K562 (cell line): ENCODE measurements around the gene RASGRP1. TPM values are rescaled to one million over a fixed set of nuclear protein-coding genes. Genes with fewer than 3 reads are reported as not detected.

Source experiments
- ATAC-seq: fragments of 200-7000 bp; cut with Tn5 transposase; 3 replicates; pipeline ENCODE4 v1.9.1; 2020; ENCODE audit warnings: moderate library complexity
- BruUV-seq: library from RNA; stranded (reverse); fragments of 400-500 nt; replicated peaks from 2 replicates; lab custom pipeline; 2021; lab: Mats Ljungman, UMichigan
- CTCF ChIA-PET: fragments of 300-600 bp; formaldehyde crosslinking; extraction: SDS; loops from one replicate; lab custom pipeline; 2021; ENCODE audit warnings: low intra/inter-chr PET ratio; lab: Yijun Ruan, JAX
- POLR2A ChIA-PET: fragments of 300-600, 350-650 bp; sonication (Branson Sonifier 250); formaldehyde crosslinking; extraction: SDS; loops from one replicate; lab custom pipeline; 2021; ENCODE audit warnings: antibody characterized with exemption, inconsistent platforms; lab: Yijun Ruan, JAX
- DNase-seq, 4 experiments: peaks; one replicate each; pipeline versions ENCODE4 v3.0.0 to v3.0.0-alpha.2; 2011 to 2018; ENCODE audit warnings: low spot score in 3 of 4, mixed read lengths in 3 of 4; ENCODE audit errors: extremely low read depth in 1 of 4
- FAIRE-seq: peaks from 2 replicates; lab custom pipeline; 2011; peaks lifted over from hg19 to GRCh38; lab: Jason Lieb, UNC
- H2AFZ ChIP-seq: 2 replicates; pipeline ENCODE4 v1.6.0; 2011; ENCODE audit warnings: low read depth, low read length, control low read depth, inconsistent platforms
- H3K27ac ChIP-seq: fragments of 200-600 bp; 3 replicates; pipeline ENCODE4 v1.8.0; 2011; ENCODE audit warnings: low read depth, mild to moderate bottlenecking, control low read depth, inconsistent platforms, low read length, moderate library complexity, mixed read lengths; ENCODE audit errors: extremely low read depth
- H3K27me3 ChIP-seq, 2 experiments: fragments of 300-600 bp in 1 of 2; 2 replicates in 1 of 2; 3 replicates in 1 of 2; pipeline versions ENCODE4 v1.6.0 to v1.8.0; 2011; ENCODE audit warnings: inconsistent platforms in 2 of 2, low read length in 2 of 2, mild to moderate bottlenecking in 1 of 2, mixed read lengths in 1 of 2, moderate library complexity in 1 of 2; ENCODE audit not compliant: control insufficient read depth in 2 of 2, insufficient read depth in 2 of 2
- H3K36me3 ChIP-seq: fragments of 300-600 bp; 3 replicates; pipeline ENCODE4 v1.8.0; 2011; ENCODE audit warnings: mild to moderate bottlenecking, low read length, inconsistent platforms; ENCODE audit not compliant: control insufficient read depth, insufficient read depth
- H3K4me1 ChIP-seq, 2 experiments: fragments of 200-600 bp in 1 of 2; replicated peaks in 1 of 2; 2 replicates in 1 of 2; 3 replicates in 1 of 2; pipeline versions ENCODE4 v1.5.1 to v1.8.0; 2011; ENCODE audit warnings: inconsistent platforms in 2 of 2, low read length in 2 of 2, mild to moderate bottlenecking in 1 of 2, mixed read lengths in 1 of 2, moderate library complexity in 1 of 2; ENCODE audit not compliant: control insufficient read depth in 2 of 2, insufficient read depth in 2 of 2
- H3K4me2 ChIP-seq: 2 replicates; pipeline ENCODE4 v1.6.1; 2011; ENCODE audit warnings: low read length, control low read depth, inconsistent platforms, mixed read lengths; ENCODE audit not compliant: insufficient read depth
- H3K4me3 ChIP-seq: fragments of 200-600 bp; sonication (generic), shearing (Covaris generic); 2 replicates; pipeline ENCODE4 v1.5.1; 2016; ENCODE audit warnings: control low read depth, inconsistent platforms
- H3K79me2 ChIP-seq: fragments of 200-600 bp; 3 replicates; pipeline ENCODE4 v1.8.0; 2011; ENCODE audit warnings: low read length, inconsistent platforms; ENCODE audit not compliant: control insufficient read depth, insufficient read depth
- H3K9ac ChIP-seq, 2 experiments: 2 replicates each; pipeline versions ENCODE4 v1.6.0 to v1.6.1; 2011; ENCODE audit warnings: low read depth in 2 of 2, low read length in 2 of 2, control low read depth in 1 of 2, inconsistent platforms in 1 of 2, mild to moderate bottlenecking in 1 of 2, mixed read lengths in 1 of 2; ENCODE audit not compliant: insufficient read depth in 1 of 2
- H3K9me1 ChIP-seq: one replicate; pipeline ENCODE4 v1.6.0; 2011; ENCODE audit warnings: inconsistent platforms, mild to moderate bottlenecking, low read length, moderate library complexity; ENCODE audit not compliant: control insufficient read depth, insufficient read depth
- H3K9me3 ChIP-seq: replicated peaks from 2 replicates; pipeline ENCODE4 v1.5.1; 2011; ENCODE audit warnings: low read depth, low read length, inconsistent platforms; ENCODE audit not compliant: control insufficient read depth, insufficient read depth
- H4K20me1 ChIP-seq: replicated peaks from 2 replicates; pipeline ENCODE4 v1.6.1; 2011; ENCODE audit warnings: low read length, inconsistent platforms, mixed read lengths; ENCODE audit not compliant: control insufficient read depth, insufficient read depth
- EZH2 ChIP-seq: IDR thresholded peaks from 2 replicates; pipeline ENCODE4 v1.6.1; 2012; ENCODE audit warnings: low read depth, mild to moderate bottlenecking, inconsistent platforms, low read length, borderline replicate concordance
- GTF2E2 ChIP-seq: fragments of 200-800 bp; sonication (Bioruptor generic); IDR thresholded peaks from 2 replicates; pipeline ENCODE4 v1.6.1; 2016; ENCODE audit warnings: missing genetic modification characterization, missing compliant biosample characterization
- MEF2D ChIP-seq: conservative IDR thresholded peaks from 2 replicates; pipeline ENCODE4 v1.6.1; 2016; ENCODE audit warnings: low read depth, missing genetic modification characterization, missing compliant biosample characterization
- ZNF217 ChIP-seq: sonication (generic); formaldehyde crosslinking; IDR thresholded peaks from 2 replicates; pipeline ENCODE4 v1.8.0; 2022; ENCODE audit warnings: mild to moderate bottlenecking, missing genetic modification reagents
- ZNF282 ChIP-seq: sonication (generic); formaldehyde crosslinking; IDR thresholded peaks from 2 replicates; pipeline ENCODE4 v1.8.1; 2023; ENCODE audit warnings: missing genetic modification reagents
- WGBS: fragments of 100-300 bp; shearing (Covaris generic); methylation state at CpG from one replicate; pipeline ENCODE4 v1.1.6; 2016; ENCODE audit warnings: low coverage, mixed read lengths; ENCODE audit not compliant: insufficient coverage; ENCODE audit errors: missing lambda C conversion rate; 5-methylcytosine and 5-hydroxymethylcytosine counted together
- in situ Hi-C: fragments of 300-500 bp; cut with MboI; formaldehyde crosslinking; loops from 4 replicates; pipeline ENCODE4 v1.15.0; 2018; ENCODE audit warnings: inconsistent platforms, mixed read lengths
- intact Hi-C: fragments of 100-400 bp; cut with micrococcal nuclease; formaldehyde crosslinking; loops from 2 replicates; pipeline ENCODE4 v1.14.2; 2022
- polyA plus RNA-seq, 8 experiments: library from polyadenylated mRNA; depleted of rRNA in 4 of 8; stranded (reverse) in 5 of 8; unstranded in 3 of 8; fragments of >200 nt; fragmentation: Nextera tagmentation in 2 of 8; fragmentation: Illumina TruSeq in 1 of 8; extraction: Ambion mirVana in 2 of 8; extraction: Trizol in 1 of 8; gene quantifications; 2 replicates each; pipeline versions ENCODE4 v1.2.1 to v1.2.3, GENCODE V29; 2011 to 2014; ENCODE audit warnings: inconsistent platforms in 1 of 8, missing spikeins in 1 of 8
- total RNA-seq, 7 experiments: library from RNA; depleted of rRNA in 6 of 7; stranded (reverse); fragments of >200 nt in 6 of 7; fragmentation: Illumina TruSeq in 2 of 7; extraction: Trizol in 2 of 7; gene quantifications; 2 replicates each; pipeline versions ENCODE4 v1.2.1 to v1.2.3, GENCODE V29; 2011 to 2021; ENCODE audit warnings: low replicate concordance in 1 of 7
- TF ChIP-seq, protein P1 (sequence below): sonication (generic); formaldehyde crosslinking; IDR thresholded peaks from 2 replicates; pipeline ENCODE4 v1.8.1; 2023; ENCODE audit warnings: mild to moderate bottlenecking, missing genetic modification reagents
- TF ChIP-seq, protein P2 (sequence below): fragments of 450-650 bp; IDR thresholded peaks from 2 replicates; pipeline ENCODE4 v1.7.0; 2016; ENCODE audit warnings: borderline replicate concordance
- TF ChIP-seq, protein P3 (sequence below): fragments of 450-650 bp; IDR thresholded peaks from 2 replicates; pipeline ENCODE4 v1.6.1; 2017; ENCODE audit warnings: antibody characterized with exemption

RASGRP1 gene
- total and polyA plus RNA-seq, 9 of the 15 experiments (the other 6 are each of a cell fraction or from before 2014, with no cell fraction given) = 0.14 to 0.72 (median 0.31) TPM

- no peaks in the 10 kb centered on the region for H3K36me3 ChIP-seq
- no peak for ATAC-seq
- no TSS peak for BruUV-seq
- no peaks in the 10 kb centered on the region for H3K9me1 ChIP-seq
- 32% methylated on average over 3 of the region's 3 CpGs for WGBS
- TF ChIP-seq, protein P1, sequence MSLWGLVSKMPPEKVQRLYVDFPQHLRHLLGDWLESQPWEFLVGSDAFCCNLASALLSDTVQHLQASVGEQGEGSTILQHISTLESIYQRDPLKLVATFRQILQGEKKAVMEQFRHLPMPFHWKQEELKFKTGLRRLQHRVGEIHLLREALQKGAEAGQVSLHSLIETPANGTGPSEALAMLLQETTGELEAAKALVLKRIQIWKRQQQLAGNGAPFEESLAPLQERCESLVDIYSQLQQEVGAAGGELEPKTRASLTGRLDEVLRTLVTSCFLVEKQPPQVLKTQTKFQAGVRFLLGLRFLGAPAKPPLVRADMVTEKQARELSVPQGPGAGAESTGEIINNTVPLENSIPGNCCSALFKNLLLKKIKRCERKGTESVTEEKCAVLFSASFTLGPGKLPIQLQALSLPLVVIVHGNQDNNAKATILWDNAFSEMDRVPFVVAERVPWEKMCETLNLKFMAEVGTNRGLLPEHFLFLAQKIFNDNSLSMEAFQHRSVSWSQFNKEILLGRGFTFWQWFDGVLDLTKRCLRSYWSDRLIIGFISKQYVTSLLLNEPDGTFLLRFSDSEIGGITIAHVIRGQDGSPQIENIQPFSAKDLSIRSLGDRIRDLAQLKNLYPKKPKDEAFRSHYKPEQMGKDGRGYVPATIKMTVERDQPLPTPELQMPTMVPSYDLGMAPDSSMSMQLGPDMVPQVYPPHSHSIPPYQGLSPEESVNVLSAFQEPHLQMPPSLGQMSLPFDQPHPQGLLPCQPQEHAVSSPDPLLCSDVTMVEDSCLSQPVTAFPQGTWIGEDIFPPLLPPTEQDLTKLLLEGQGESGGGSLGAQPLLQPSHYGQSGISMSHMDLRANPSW (CRISPR knock-in tag) = no peak
- TF ChIP-seq EZH2 (no peak), ZNF282 (CRISPR knock-in tag) (no peak), ZNF217 (CRISPR knock-in tag) (no peak), MEF2D (no peak), GTF2E2 (tag) (no peak)
- TF ChIP-seq, protein P2, sequence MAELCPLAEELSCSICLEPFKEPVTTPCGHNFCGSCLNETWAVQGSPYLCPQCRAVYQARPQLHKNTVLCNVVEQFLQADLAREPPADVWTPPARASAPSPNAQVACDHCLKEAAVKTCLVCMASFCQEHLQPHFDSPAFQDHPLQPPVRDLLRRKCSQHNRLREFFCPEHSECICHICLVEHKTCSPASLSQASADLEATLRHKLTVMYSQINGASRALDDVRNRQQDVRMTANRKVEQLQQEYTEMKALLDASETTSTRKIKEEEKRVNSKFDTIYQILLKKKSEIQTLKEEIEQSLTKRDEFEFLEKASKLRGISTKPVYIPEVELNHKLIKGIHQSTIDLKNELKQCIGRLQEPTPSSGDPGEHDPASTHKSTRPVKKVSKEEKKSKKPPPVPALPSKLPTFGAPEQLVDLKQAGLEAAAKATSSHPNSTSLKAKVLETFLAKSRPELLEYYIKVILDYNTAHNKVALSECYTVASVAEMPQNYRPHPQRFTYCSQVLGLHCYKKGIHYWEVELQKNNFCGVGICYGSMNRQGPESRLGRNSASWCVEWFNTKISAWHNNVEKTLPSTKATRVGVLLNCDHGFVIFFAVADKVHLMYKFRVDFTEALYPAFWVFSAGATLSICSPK = no peak
- TF ChIP-seq, protein P3, sequence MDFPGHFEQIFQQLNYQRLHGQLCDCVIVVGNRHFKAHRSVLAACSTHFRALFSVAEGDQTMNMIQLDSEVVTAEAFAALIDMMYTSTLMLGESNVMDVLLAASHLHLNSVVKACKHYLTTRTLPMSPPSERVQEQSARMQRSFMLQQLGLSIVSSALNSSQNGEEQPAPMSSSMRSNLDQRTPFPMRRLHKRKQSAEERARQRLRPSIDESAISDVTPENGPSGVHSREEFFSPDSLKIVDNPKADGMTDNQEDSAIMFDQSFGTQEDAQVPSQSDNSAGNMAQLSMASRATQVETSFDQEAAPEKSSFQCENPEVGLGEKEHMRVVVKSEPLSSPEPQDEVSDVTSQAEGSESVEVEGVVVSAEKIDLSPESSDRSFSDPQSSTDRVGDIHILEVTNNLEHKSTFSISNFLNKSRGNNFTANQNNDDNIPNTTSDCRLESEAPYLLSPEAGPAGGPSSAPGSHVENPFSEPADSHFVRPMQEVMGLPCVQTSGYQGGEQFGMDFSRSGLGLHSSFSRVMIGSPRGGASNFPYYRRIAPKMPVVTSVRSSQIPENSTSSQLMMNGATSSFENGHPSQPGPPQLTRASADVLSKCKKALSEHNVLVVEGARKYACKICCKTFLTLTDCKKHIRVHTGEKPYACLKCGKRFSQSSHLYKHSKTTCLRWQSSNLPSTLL = no peak
- TF ChIP-seq, all 486 proteins: peak for 0
- H3K4me3 ChIP-seq = no peak overlapping the region
- no peaks in the 10 kb centered on the region for H3K79me2 ChIP-seq
- FAIRE-seq (no peak), DNase-seq (no peak)
- no peak overlapping the region for H3K4me2 ChIP-seq
- ChIA-PET POLR2A (interaction anchor here (0.6 to 1.6 kb wide), 2 partner anchors 22 to 101 kb away, joined by 3 read pairs; no protein-coding TSS in a partner anchor), CTCF (no interaction called here)
- no peak overlapping the region for H3K27ac ChIP-seq
- H2AFZ ChIP-seq = no peak overlapping the region
- H4K20me1 ChIP-seq = no peaks in the 10 kb centered on the region
- no peak overlapping the region for H3K9ac ChIP-seq
- intact Hi-C loops = no loop called here
- H3K27me3 ChIP-seq = no peaks in the 10 kb centered on the region
- H3K9me3 ChIP-seq = no peaks in the 10 kb centered on the region
- H3K4me1 ChIP-seq = peaks cover 0 to 3% of the 10 kb centered on the region in 2 experiments; a peak in 2 of 5 replicates
- in situ Hi-C loops = no loop called here
Measured at GRCh38 chr15:38534691-38535090, 29.9 kb downstream of the RASGRP1 start.
